HFFc6 (cell line): ENCODE results near the gene CDH1. TPM values are rescaled to one million over a fixed set of nuclear protein-coding genes. Genes with fewer than 3 reads are reported as not detected.

Source experiments
- DNase-seq: peaks from one replicate; pipeline ENCODE4 v3.0.0-alpha.2; 2018
- H3K27ac Mint-ChIP-seq: 2 replicates; pipeline ENCODE4 v1.8.0; 2020; ENCODE audit warnings: mild to moderate bottlenecking, mixed read lengths
- H3K27me3 Mint-ChIP-seq: 2 replicates; pipeline ENCODE4 v1.8.0; 2021; ENCODE audit warnings: mild to moderate bottlenecking, moderate library complexity, mixed read lengths; ENCODE audit not compliant: insufficient read depth
- H3K36me3 Mint-ChIP-seq: 2 replicates; pipeline ENCODE4 v1.8.0; 2021; ENCODE audit warnings: low read depth, mixed read lengths
- H3K4me1 Mint-ChIP-seq: 2 replicates; pipeline ENCODE4 v1.8.0; 2020; ENCODE audit warnings: low read depth, mixed read lengths
- H3K4me3 Mint-ChIP-seq: 2 replicates; pipeline ENCODE4 v1.8.0; 2020; ENCODE audit warnings: mild to moderate bottlenecking, moderate library complexity, mixed read lengths
- H3K9me3 Mint-ChIP-seq: 2 replicates; pipeline ENCODE4 v1.8.0; 2020; ENCODE audit warnings: mild to moderate bottlenecking, mixed read lengths
- CTCF ChIP-seq: fragments of 200-600 bp; sonication (generic); IDR thresholded peaks from 2 replicates; pipeline ENCODE4 v1.5.0; 2021; ENCODE audit warnings: antibody characterized with exemption, mild to moderate bottlenecking
- total RNA-seq, 6 experiments: library from RNA; stranded (reverse); fragmentation: NEBNext Ultra II Directional; extraction: Animal tissue kit (Norgen Biotek cat#: 25700); gene quantifications; 2 replicates in 1 of 6; 3 replicates in 5 of 6; pipeline ENCODE4 v1.2.3, GENCODE V29; 2021

Gene CDH1
- total RNA-seq, 6 experiments from 2014 or later = 0.24 to 1.4 (median 0.41) TPM

DNA sequence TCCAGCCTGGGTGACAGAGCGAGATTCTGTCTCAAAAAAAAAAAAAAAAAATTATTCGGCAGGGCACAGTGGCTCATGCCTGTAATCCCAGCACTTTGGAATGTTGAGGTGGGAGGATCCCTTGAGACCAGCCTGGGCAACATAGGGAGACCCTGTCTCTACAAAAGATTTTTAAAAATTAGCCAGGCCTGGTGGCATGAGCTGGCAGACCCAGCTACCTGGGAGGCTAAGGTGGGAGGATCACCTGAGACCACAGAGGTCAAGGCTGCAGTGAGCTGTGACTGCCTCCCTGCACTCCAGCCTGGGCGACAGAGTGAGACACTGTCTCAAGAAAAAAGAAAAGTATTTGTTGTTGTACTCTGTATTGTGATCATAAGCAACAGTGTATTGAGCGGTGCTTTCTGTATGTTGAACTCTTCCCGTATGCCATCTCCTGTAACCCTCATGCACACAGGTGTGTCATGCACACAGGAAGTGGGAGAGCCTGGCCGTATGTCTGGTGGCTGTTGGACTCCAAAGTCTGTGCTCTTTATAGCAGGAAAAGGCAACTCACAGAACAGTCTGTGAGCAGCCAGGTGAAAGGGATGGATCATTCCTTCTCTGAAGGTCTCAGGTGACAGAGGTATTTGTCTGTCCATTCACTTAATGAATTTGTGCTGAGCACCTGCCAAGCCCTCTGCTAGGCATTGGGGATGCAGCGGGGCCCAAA is 17.1 kb downstream of the CDH1 start:
- H3K4me1 Mint-ChIP-seq = no peaks in the 10 kb centered on the region
- H3K36me3 Mint-ChIP-seq = no peaks in the 10 kb centered on the region
- no peak overlapping the region for H3K27ac Mint-ChIP-seq

DNA sequence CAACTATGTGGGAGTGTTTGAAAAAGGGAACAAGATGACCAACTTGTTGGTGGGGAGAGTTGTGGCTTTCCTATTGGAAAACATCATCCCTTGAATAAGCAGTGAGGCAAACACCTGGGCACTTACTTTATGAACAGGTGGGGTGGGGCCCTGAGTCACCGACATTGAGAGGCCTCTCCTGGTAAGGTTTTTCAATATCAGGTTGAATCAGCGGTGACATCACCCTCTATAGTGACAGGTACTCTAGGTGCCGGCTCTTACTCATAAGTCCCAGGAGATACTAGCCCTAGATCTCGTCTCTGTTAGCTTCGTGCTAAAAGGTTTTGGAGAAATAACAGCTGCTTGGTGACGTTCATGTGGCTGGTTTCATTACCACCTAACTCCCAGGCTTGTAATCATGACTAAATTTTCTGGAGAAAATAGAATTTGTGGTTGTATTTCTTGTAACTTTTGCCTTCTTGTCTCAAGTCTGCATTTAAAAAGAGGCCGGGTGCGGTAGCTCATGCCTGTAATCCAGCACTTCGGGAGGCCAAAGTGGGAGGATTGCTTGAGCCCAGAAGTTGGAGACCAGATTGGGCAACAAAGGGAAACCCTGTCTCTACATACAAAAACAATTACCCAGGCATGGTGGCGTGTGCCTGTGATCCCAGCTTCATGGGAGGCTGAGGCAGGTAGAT is 19.3 kb downstream of the CDH1 start:
- H3K27me3 Mint-ChIP-seq = peaks cover 7% of the 10 kb centered on the region; the same call in 1 of the 2 replicates
- peaks cover 7% of the 10 kb centered on the region for H3K4me1 Mint-ChIP-seq
- H3K9me3 Mint-ChIP-seq = no peaks in the 10 kb centered on the region
- no peak overlapping the region for H3K4me3 Mint-ChIP-seq
- no peak for TF ChIP-seq CTCF
- no peak for DNase-seq
- no peaks in the 10 kb centered on the region for H3K36me3 Mint-ChIP-seq
- H3K27ac Mint-ChIP-seq = no peak overlapping the region

More for the DNA sequence above, 17.1 kb downstream of the CDH1 start:
- Mint-ChIP-seq H3K4me3 (no peak overlapping the region), H3K9me3 (no peaks in the 10 kb centered on the region), H3K27me3 (peaks cover 11% of the 10 kb centered on the region)
- TF ChIP-seq CTCF = no peak
- no peak for DNase-seq

DNA sequence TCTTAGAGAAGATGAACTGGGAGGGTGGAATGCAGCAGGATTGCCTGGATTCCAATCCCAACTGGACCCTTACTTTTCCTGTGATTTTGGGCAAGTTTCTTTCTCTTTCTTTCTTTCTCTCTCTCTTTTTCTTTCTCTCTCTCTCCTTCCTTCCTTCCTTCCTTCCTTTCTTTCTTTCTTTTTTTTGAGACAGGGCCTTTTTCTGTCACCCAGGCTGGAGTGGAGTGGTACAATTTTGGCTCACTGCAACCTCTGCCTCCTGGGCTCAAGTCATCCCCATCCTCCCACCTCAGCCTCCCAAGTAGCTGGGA is 20.5 kb downstream of the CDH1 start:
- H3K9me3 Mint-ChIP-seq = no peaks in the 10 kb centered on the region
- H3K27me3 Mint-ChIP-seq = peaks cover 6% of the 10 kb centered on the region; the same call in 1 of the 2 replicates
- no peak overlapping the region for H3K4me3 Mint-ChIP-seq
- H3K36me3 Mint-ChIP-seq = no peaks in the 10 kb centered on the region
- TF ChIP-seq CTCF = no peak
- peaks cover 7% of the 10 kb centered on the region for H3K4me1 Mint-ChIP-seq
- no peak overlapping the region for H3K27ac Mint-ChIP-seq
- DNase-seq = no peak

DNA sequence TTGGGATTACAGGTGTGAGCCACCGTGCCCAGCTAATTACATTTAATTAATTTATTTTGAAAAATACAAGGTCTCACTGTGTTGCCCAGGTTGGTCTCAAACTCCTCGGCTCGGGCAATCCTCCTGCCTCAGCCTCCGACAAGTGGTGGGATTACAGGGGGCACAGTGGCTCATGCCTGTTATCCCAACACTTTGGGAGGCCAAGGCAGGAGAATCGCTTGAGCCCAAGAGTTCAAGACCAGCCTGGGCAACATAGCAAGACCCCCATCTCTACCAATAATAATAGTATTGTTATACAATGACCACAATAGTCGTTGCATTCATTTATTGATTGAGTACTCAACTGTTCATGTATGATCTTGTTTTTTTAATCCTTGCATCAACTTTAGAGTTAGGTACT is 22.0 kb downstream of the CDH1 start:
- Mint-ChIP-seq H3K4me1 (peaks cover 15% of the 10 kb centered on the region), H3K4me3 (no peak overlapping the region), H3K27ac (no peak overlapping the region), H3K36me3 (no peaks in the 10 kb centered on the region), H3K27me3 (peaks cover 15% of the 10 kb centered on the region; the same call in 1 of the 2 replicates), H3K9me3 (no peaks in the 10 kb centered on the region)
- TF ChIP-seq CTCF = no peak
- DNase-seq = no peak

DNA sequence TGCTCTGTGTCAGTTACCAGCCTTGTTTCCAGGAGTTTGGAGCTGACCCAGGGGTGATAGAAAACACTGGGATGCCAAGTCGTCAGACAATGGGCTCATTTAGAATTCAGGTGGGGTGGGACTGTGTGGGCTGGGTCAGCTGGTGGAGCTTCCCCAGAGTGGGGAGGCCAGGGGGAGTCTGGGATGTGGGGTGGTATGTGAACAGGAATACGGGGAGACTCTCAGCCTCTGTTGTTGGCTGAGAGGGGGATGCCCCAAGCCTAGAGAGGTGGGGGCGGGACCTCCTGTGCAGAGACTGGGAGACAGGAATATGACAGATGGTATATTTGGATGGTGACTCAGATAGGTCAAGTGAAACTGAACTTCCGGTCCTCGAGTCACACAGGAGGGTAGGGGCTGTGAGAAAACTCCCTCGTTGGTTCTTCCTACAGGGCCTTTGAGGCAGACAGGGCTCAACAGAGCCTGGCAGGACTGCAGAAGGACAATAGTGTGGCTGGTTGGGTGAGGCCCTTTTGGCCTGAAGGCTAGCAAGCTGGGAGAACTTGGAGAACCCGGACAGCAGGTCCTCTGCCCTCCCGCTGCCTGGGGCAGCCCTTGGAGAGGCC is 23.7 kb downstream of the CDH1 start:
- Mint-ChIP-seq H3K27me3 (peaks cover 26% of the 10 kb centered on the region; the same call in 1 of the 2 replicates), H3K4me1 (peaks cover 15% of the 10 kb centered on the region), H3K36me3 (no peaks in the 10 kb centered on the region), H3K4me3 (no peak overlapping the region), H3K27ac (no peak overlapping the region), H3K9me3 (no peaks in the 10 kb centered on the region)
- no peak for TF ChIP-seq CTCF
- DNase-seq = peak; percentile 4
